ENCODE data around the gene METTL22. TPM values are rescaled to one million over a fixed set of nuclear protein-coding genes. Genes with fewer than 3 reads are reported as not detected.

METTL22 gene
- total RNA-seq, 8 experiments from 2014 or later: 16.3 to 42.9 (median 30.6) TPM

- in situ Hi-C loops (cut with MboI; ENCODE audit: low pct_unique_long_range_greater_than_20kb in 2 of 9, low sequenced_read_pairs in 9 of 9, unreplicated experiment in 9 of 9): no loop called here
- no peaks in the 10 kb centered on the region for H3K4me1 ChIP-seq (replicated peaks in 1 of 2)
- ATAC-seq (replicated peaks in 6 of 8): no peak
- no peak overlapping the region for H3K4me3 ChIP-seq
- no peak overlapping the region for H3K27ac ChIP-seq
Observed at GRCh38 chr16:8605554-8605953, 15.9 kb upstream of the METTL22 start.

DNA sequence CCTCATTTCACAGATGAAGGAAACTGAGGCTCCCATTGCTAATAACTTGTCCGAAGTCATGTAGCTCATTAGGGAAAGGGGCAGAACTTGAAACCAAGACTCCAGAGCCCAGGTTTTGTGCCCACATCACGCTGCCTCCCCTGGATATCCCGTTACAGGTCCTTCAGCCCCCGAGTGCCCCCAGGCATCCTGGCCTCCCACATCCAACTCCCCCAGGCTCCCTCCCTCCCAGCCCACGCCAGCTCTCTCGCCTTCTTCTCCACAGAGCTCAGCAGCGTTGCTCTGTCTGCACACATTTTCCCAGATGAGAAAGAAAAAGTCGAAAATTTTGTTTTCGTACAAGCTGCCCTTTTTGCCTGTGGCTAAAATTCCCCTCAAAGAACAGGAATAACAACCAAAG, 14.3 kb upstream of the METTL22 start:
- Histone ChIP-seq H3K4me1 (replicated peaks in 1 of 2) (no peaks in the 10 kb centered on the region), H3K27ac (no peak overlapping the region), H3K4me3 (no peak overlapping the region)
- in situ Hi-C loops (cut with MboI; ENCODE audit: low pct_unique_long_range_greater_than_20kb in 2 of 9, low sequenced_read_pairs in 9 of 9, unreplicated experiment in 9 of 9): no loop called here
- 33 to 85% (median 72%) methylated on average over 1 to 6 of the region's 9 CpGs; no CpG with 5 or more reads in 4 of the 10 experiments for WGBS, 10 experiments
- no peak for ATAC-seq (replicated peaks in 6 of 8)

DNA sequence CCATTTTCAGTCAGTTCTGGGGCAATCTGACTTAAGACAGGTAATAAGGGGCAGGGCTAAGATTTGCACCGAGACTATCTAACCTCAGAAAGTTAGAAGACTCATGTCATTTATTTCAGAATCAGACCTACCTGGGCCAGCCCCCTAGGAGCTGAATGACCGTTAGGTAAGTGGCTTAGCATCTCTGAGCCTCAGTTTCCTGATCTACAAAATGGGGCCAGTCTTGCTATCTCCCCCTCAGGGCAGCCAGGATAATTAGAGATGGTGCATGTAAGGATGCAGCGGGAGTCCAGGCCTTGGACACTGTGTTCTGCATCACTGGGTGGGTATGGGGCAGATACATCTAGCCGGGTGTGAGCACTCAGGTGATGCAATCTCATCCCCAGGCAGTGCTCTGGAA, 10.4 kb upstream of the METTL22 start:
- ATAC-seq (replicated peaks in 6 of 8): no peak
- in situ Hi-C loops (cut with MboI; ENCODE audit: low pct_unique_long_range_greater_than_20kb in 2 of 9, low sequenced_read_pairs in 9 of 9, unreplicated experiment in 9 of 9): no loop called here
- 20 to 100% (median 60%) methylated on average over 2 to 3 of the region's 4 CpGs; no CpG with 5 or more reads in 5 of the 10 experiments for WGBS, 10 experiments
- no peak overlapping the region for H3K4me3 ChIP-seq
- no peak overlapping the region for H3K27ac ChIP-seq
- no peaks in the 10 kb centered on the region for H3K4me1 ChIP-seq (replicated peaks in 1 of 2)

DNA sequence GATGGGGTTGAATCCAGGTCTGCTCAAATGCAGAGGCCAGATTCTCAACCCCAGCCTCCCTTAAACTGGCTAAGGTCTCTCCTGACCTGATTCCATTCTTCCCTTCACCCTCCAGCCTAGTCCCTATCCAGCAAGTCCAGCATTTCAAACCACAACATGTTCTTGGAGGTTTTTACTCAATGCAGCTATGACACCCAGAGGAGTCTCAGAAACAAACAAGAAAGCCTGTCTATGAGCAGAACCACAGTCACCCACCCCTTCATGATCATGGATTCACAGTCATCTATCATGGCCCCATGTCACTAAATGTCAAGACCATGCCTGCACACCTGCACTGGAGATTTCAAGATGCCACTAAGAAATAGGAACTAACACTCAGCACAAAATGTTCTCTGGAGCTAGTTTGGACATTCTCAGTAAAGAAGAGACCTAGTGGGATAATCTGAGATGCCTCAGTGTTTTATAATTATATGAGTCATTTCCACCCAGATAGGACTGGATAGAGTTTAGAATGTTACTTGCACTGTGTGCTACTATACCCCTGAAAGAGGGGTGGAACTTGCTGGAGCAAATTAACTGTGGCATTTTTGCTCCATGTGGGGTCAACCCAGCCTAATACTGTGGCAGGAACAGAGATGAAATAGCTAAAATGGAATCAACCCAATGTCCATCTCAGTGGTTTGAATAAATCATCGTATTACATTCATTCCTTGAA, 9.5 kb upstream of the METTL22 start:
- in situ Hi-C loops (cut with MboI; ENCODE audit: low pct_unique_long_range_greater_than_20kb in 2 of 9, low sequenced_read_pairs in 9 of 9, unreplicated experiment in 9 of 9): no loop called here
- ATAC-seq (replicated peaks in 6 of 8): no peak
- Histone ChIP-seq H3K27ac (no peak overlapping the region), H3K4me3 (no peak overlapping the region), H3K4me1 (replicated peaks in 1 of 2) (no peaks in the 10 kb centered on the region)
- WGBS, 10 experiments: 71 to 100% (median 100%) methylated on average over 1 of the region's 1 CpG; no CpG with 5 or more reads in 7 of the 10 experiments

- WGBS, 10 experiments: 24 to 100% (median 52%) methylated on average over 1 to 9 of the region's 9 CpGs; no CpG with 5 or more reads in 2 of the 10 experiments
- no peaks in the 10 kb centered on the region for H3K4me1 ChIP-seq (replicated peaks in 1 of 2)
- no peak overlapping the region for H3K4me3 ChIP-seq
- in situ Hi-C loops (cut with MboI; ENCODE audit: low pct_unique_long_range_greater_than_20kb in 2 of 9, low sequenced_read_pairs in 9 of 9, unreplicated experiment in 9 of 9): no loop called here
- no peak overlapping the region for H3K27ac ChIP-seq
- ATAC-seq (replicated peaks in 6 of 8): no peak
Observed at GRCh38 chr16:8614435-8615029, 7.0 kb upstream of the METTL22 start.

DNA sequence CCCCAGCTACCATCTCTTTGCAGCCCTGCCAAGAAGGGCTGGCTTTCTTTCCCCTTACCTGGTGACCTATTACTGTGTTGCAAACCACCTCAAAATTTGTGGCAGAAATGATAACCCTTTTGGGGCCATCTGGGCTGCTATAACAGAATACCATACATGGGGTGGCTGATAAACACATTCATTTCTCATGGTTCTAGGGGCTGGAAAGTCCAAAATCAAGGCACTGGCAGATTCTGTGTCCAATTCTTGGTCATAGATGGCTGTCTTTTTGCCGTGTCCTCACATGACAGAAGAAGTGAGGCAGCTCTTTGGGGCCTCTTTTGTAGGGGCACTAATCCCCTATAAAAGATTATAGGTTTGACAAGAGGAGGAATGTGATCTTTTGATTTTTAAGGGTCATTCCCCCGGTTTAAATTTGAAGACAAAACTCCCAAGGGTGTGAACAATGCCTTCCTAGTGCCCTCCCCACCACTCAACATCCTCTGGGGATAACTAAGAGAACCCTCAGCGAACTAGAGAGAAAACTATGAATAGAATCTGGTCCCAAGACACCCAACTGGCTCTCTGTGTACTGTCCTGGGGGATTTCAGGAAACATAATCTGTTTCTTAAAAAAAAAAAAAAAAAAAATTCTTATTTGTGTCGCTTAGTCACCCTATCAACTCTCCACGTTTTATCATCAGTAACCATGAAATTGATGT, 1.7 kb upstream of the METTL22 start:
- 10 to 100% (median 77%) methylated on average over 1 to 5 of the region's 5 CpGs for WGBS, 10 experiments
- Histone ChIP-seq H3K27ac (no peak overlapping the region), H3K4me1 (replicated peaks in 1 of 2) (peaks cover 8 to 11% of the 10 kb centered on the region in 2 donors), H3K4me3 (no peak overlapping the region)
- in situ Hi-C loops (cut with MboI; ENCODE audit: low pct_unique_long_range_greater_than_20kb in 2 of 9, low sequenced_read_pairs in 9 of 9, unreplicated experiment in 9 of 9): no loop called here
- no peak for ATAC-seq (replicated peaks in 6 of 8)

- in situ Hi-C loops (cut with MboI; ENCODE audit: low pct_unique_long_range_greater_than_20kb in 2 of 9, low sequenced_read_pairs in 9 of 9, unreplicated experiment in 9 of 9): no loop called here
- WGBS, 10 experiments: 40 to 100% (median 85%) methylated on average over 1 to 4 of the region's 6 CpGs; no CpG with 5 or more reads in 2 of the 10 experiments
- Histone ChIP-seq H3K4me3 (no peak overlapping the region), H3K27ac (no peak overlapping the region), H3K4me1 (replicated peaks in 1 of 2) (peaks cover 8 to 11% of the 10 kb centered on the region in 2 donors)
- ATAC-seq (replicated peaks in 6 of 8): no peak
Observed at GRCh38 chr16:8620535-8620934, 963 bp upstream of the METTL22 start.

GRCh38 chr16:8621222-8621571, 301 bp upstream of the METTL22 start:
- no peak overlapping the region for H3K27ac ChIP-seq
- ATAC-seq (replicated peaks in 6 of 8): no peak
- 0 to 50% (median 20%) methylated on average over 1 to 7 of the region's 12 CpGs; no CpG with 5 or more reads in 2 of the 10 experiments for WGBS, 10 experiments

GRCh38 chr16:8622315-8622656, 788 bp downstream of the METTL22 start:
- Histone ChIP-seq H3K4me3 (peak overlapping the region; percentile 57 to 95 (median 92)), H3K27ac (peak overlapping the region; percentile 75 to 88), H3K4me1 (replicated peaks in 1 of 2) (peaks cover 8 to 11% of the 10 kb centered on the region in 2 donors)
- in situ Hi-C loops (cut with MboI; ENCODE audit: low pct_unique_long_range_greater_than_20kb in 2 of 9, low sequenced_read_pairs in 9 of 9, unreplicated experiment in 9 of 9): no loop called here
- 0 to 14% (median 0%) methylated on average over 1 to 4 of the region's 4 CpGs; no CpG with 5 or more reads in 5 of the 10 experiments for WGBS, 10 experiments
- peak; percentile 3 to 22 (median 12) for ATAC-seq (replicated peaks in 6 of 8)

More at GRCh38 chr16:8621222-8621571, 301 bp upstream of the METTL22 start:
- in situ Hi-C loops (cut with MboI; ENCODE audit: low pct_unique_long_range_greater_than_20kb in 2 of 9, low sequenced_read_pairs in 9 of 9, unreplicated experiment in 9 of 9): no loop called here
- peak overlapping the region; percentile 57 to 95 (median 92) for H3K4me3 ChIP-seq
- H3K4me1 ChIP-seq (replicated peaks in 1 of 2): peaks cover 8 to 11% of the 10 kb centered on the region in 2 donors

DNA sequence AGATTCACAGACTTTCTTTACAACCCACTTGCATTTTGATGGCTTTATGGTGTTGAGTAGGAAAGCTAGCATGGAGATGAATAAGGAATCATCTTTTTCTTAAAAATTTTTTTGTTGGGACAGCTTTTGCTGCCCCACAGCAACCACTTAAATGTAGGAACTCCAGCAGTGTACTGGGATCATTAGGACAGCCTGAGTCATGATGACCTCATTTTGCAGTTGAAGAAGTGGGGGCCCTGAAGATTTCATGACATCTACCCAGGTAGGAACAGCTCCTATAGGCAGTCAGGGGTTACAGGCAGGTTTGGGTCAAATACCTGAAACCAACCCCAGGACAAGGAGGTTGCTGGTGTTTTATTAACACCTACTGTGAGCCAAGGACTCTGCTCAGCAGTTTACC, 2.1 kb downstream of the METTL22 start:
- Histone ChIP-seq H3K27ac (no peak overlapping the region), H3K4me3 (no peak overlapping the region)
- in situ Hi-C loops (cut with MboI; ENCODE audit: low pct_unique_long_range_greater_than_20kb in 2 of 9, low sequenced_read_pairs in 9 of 9, unreplicated experiment in 9 of 9): no loop called here

DNA sequence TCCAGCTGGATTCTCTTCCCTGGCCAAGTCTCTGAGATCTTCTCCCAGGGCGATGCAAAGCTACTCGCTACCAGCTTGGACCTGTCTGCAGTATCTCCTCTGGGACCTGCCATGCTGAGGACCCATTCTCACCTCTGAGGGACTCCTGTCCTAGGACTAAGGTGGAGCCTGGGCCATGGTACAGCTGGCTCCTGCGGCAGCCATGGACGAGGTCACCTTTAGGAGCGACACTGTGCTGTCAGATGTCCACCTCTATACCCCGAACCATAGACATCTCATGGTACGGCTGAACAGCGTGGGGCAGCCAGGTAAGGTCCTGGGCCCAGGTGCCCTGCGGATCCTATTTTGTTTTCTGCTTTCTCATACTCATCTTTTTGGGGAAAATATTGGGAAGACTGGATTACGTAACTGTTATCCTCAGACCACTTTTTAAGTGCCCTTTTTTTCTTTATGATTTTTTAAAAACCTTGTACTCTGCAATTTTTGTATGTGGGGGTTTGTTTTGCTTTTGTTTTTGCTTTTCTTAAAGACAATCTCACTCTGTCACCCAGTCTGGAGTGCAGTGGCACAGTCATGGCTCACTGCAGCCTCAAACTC, 4.1 kb downstream of the METTL22 start:
- WGBS, 10 experiments: 82 to 100% (median 98%) methylated on average over 1 to 7 of the region's 10 CpGs
- peaks cover 8 to 11% of the 10 kb centered on the region in 2 donors for H3K4me1 ChIP-seq (replicated peaks in 1 of 2)
- ATAC-seq (replicated peaks in 6 of 8): no peak
- H3K27ac ChIP-seq: no peak overlapping the region
- no peak overlapping the region for H3K4me3 ChIP-seq
- in situ Hi-C loops (cut with MboI; ENCODE audit: low pct_unique_long_range_greater_than_20kb in 2 of 9, low sequenced_read_pairs in 9 of 9, unreplicated experiment in 9 of 9): no loop called here

More for the DNA sequence above, 2.1 kb downstream of the METTL22 start:
- ATAC-seq (replicated peaks in 6 of 8): no peak
- H3K4me1 ChIP-seq (replicated peaks in 1 of 2): peaks cover 8 to 11% of the 10 kb centered on the region in 2 donors

DNA sequence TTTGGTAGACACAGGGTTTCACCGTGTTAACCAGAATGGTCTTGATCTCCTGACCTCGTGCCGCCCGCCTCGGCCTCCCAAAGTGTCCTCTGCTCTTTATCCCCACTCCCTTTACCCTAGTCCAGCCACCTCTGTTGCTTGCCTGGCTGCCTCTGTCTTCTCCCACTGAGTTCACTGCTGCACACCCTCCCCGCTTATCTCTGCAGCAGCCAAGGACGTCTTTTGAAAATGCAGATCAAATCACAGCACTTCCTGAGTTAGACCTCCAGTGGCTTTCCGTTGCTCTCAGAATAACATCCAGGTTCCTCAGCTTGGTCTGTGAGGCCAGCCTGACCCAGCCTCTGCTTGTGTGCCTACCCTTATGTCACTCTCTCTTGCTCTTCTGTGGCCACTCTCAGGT, 5.4 kb downstream of the METTL22 start:
- no peak overlapping the region for H3K27ac ChIP-seq
- peaks cover 8 to 11% of the 10 kb centered on the region in 2 donors for H3K4me1 ChIP-seq (replicated peaks in 1 of 2)
- in situ Hi-C loops (cut with MboI; ENCODE audit: low pct_unique_long_range_greater_than_20kb in 2 of 9, low sequenced_read_pairs in 9 of 9, unreplicated experiment in 9 of 9): no loop called here
- WGBS, 10 experiments: 70 to 100% (median 90%) methylated on average over 1 to 8 of the region's 8 CpGs; no CpG with 5 or more reads in 4 of the 10 experiments
- ATAC-seq (replicated peaks in 6 of 8): no peak
- H3K4me3 ChIP-seq: no peak overlapping the region

DNA sequence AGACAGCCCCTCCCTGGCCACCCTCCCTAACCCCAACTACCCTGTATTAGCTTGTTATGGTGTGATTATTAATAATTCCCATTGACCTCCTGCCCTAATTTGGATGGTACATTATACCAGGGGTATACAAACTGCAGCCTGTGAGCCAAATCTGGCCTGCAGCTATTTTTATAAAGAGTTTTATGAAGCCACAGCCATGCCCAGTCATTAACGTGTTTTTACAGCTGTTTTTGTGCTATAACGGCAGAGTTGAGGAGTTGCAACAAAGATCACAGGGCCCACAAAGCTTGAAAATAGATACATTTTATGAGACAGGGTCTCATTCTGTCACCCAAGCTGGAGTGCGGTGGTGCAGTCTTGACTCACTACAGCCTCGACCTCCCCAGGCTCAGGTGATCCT, 6.0 kb downstream of the METTL22 start:
- 29 to 100% (median 82%) methylated on average over 1 to 4 of the region's 4 CpGs; no CpG with 5 or more reads in 2 of the 10 experiments for WGBS, 10 experiments
- Histone ChIP-seq H3K4me3 (no peak overlapping the region), H3K4me1 (replicated peaks in 1 of 2) (peaks cover 8 to 11% of the 10 kb centered on the region in 2 donors), H3K27ac (no peak overlapping the region)
- no peak for ATAC-seq (replicated peaks in 6 of 8)
- in situ Hi-C loops (cut with MboI; ENCODE audit: low pct_unique_long_range_greater_than_20kb in 2 of 9, low sequenced_read_pairs in 9 of 9, unreplicated experiment in 9 of 9): no loop called here

Measured in motor neuron (in vitro differentiated cells).